ENCODE data around the gene FECH. TPM values are rescaled to one million over a fixed set of nuclear protein-coding genes. Genes with fewer than 3 reads are reported as not detected.

The FECH gene
- total RNA-seq, 1 experiment from 2014 or later = 17.1 TPM

DNA sequence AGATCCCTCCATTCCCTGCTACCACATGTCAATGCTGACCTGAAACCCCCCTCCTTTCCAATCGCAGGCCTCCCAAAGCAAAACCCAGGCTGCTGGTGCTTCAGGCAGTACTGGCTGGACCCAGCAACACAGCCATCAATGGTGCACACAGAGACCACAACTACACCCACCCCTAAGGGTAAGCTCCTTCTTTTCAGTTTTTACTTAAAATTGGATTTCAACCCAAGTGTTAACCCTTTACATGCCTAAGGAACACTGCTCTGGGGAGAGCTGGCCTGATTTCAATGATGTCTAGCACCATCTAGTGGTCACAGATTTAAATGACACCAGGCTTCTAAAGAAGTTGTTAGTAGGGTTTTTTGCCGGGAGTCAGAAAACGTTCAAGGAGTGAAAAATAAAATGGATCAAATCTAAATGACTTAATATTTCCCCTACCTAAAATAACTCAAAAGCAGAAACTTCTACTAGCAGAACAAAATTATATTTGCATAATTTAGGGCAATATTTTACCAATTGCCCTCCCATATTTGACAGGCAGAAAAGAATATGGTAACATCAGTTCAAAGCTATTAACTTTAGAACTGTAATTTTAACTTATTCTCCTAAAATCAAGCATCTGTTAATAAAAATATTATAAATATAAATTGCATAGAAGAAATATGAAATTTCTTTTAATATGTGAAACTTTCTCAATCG lies 24.6 kb downstream of the FECH start:
- no TSS peak for BruUV-seq (replicated peaks)
- no peaks in the 10 kb centered on the region for H3K36me3 ChIP-seq (ENCODE audit: control insufficient read depth, insufficient read depth, low read length)
- TF ChIP-seq, protein P1, sequence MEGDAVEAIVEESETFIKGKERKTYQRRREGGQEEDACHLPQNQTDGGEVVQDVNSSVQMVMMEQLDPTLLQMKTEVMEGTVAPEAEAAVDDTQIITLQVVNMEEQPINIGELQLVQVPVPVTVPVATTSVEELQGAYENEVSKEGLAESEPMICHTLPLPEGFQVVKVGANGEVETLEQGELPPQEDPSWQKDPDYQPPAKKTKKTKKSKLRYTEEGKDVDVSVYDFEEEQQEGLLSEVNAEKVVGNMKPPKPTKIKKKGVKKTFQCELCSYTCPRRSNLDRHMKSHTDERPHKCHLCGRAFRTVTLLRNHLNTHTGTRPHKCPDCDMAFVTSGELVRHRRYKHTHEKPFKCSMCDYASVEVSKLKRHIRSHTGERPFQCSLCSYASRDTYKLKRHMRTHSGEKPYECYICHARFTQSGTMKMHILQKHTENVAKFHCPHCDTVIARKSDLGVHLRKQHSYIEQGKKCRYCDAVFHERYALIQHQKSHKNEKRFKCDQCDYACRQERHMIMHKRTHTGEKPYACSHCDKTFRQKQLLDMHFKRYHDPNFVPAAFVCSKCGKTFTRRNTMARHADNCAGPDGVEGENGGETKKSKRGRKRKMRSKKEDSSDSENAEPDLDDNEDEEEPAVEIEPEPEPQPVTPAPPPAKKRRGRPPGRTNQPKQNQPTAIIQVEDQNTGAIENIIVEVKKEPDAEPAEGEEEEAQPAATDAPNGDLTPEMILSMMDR (IDR thresholded peaks at IDR 0.05; ENCODE audit: insufficient read depth in 1 of 2, low read depth in 1 of 2, low read length in 1 of 2, severe bottlenecking in 1 of 2, unreplicated experiment in 1 of 2) = peak; percentile 38 to 53
- H3K9me3 ChIP-seq = no peaks in the 10 kb centered on the region
- ChIA-PET POLR2A (no interaction called here), CTCF (interaction anchor here (0.6 kb wide), 1 partner anchor 143 kb away, joined by 3 read pairs; no protein-coding TSS in a partner anchor)
- no peaks in the 10 kb centered on the region for H3K4me1 Mint-ChIP-seq (ENCODE audit: low read depth, unreplicated experiment)
- no peaks in the 10 kb centered on the region for H3K27me3 ChIP-seq (replicated peaks; ENCODE audit: control insufficient read depth, insufficient read depth, low read length)
- peak in 1 of 2 experiments; percentile 29 for DNase-seq
- no peak overlapping the region for H3K4me3 Mint-ChIP-seq (ENCODE audit: unreplicated experiment)
- intact Hi-C loops (cut with micrococcal nuclease; ENCODE audit: unreplicated experiment) = loop anchor here (5.0 kb wide), 1 partner anchor 125 kb away; the partner anchor contains the start of gene ONECUT2
- H3K27ac Mint-ChIP-seq (ENCODE audit: unreplicated experiment) = no peak overlapping the region
- no peaks in the 10 kb centered on the region for H3K27me3 Mint-ChIP-seq (ENCODE audit: insufficient read depth, unreplicated experiment)
- H3K36me3 Mint-ChIP-seq (ENCODE audit: insufficient read depth, unreplicated experiment) = peaks cover 7% of the 10 kb centered on the region
- no peaks in the 10 kb centered on the region for H3K9me3 Mint-ChIP-seq (ENCODE audit: unreplicated experiment)
- no peaks in the 10 kb centered on the region for H3K4me1 ChIP-seq
- no peak overlapping the region for H3K4me3 ChIP-seq (ENCODE audit: low read depth, low read length)

DNA sequence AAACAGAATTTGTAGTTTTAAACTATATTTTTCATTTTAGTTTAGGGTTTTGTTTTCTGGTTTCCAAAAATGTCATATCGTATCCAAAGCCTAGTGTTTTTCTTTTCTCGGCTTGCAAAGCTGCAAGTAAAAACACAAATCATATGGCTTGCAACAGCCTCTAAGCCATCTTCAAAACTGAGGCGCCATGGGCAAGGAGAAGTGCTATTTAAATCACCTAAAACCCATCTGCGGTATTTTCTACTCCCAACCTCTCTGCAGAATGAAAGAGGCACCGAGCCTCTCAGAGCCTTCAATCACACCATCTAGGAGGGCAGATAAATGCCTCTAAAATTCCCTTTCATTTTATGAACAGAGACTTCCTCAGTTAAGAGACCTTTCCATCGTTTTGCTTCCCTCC lies 25.2 kb downstream of the FECH start:
- H3K4me3 ChIP-seq (ENCODE audit: low read depth, low read length) = no peak overlapping the region
- TF ChIP-seq, protein P1 (IDR thresholded peaks at IDR 0.05; ENCODE audit: insufficient read depth in 1 of 2, low read depth in 1 of 2, low read length in 1 of 2, severe bottlenecking in 1 of 2, unreplicated experiment in 1 of 2) = no peak
- no peak overlapping the region for H3K27ac Mint-ChIP-seq (ENCODE audit: unreplicated experiment)
- no TSS peak for BruUV-seq (replicated peaks)
- no peak overlapping the region for H3K4me3 Mint-ChIP-seq (ENCODE audit: unreplicated experiment)
- no peaks in the 10 kb centered on the region for H3K27me3 Mint-ChIP-seq (ENCODE audit: insufficient read depth, unreplicated experiment)
- ChIA-PET CTCF (interaction anchor here (0.6 kb wide), 1 partner anchor 143 kb away, joined by 3 read pairs; no protein-coding TSS in a partner anchor), POLR2A (no interaction called here)
- no peaks in the 10 kb centered on the region for H3K36me3 ChIP-seq (ENCODE audit: control insufficient read depth, insufficient read depth, low read length)
- no peaks in the 10 kb centered on the region for H3K27me3 ChIP-seq (replicated peaks; ENCODE audit: control insufficient read depth, insufficient read depth, low read length)
- no peaks in the 10 kb centered on the region for H3K4me1 Mint-ChIP-seq (ENCODE audit: low read depth, unreplicated experiment)
- no peaks in the 10 kb centered on the region for H3K9me3 Mint-ChIP-seq (ENCODE audit: unreplicated experiment)
- H3K36me3 Mint-ChIP-seq (ENCODE audit: insufficient read depth, unreplicated experiment) = peaks cover 7% of the 10 kb centered on the region
- intact Hi-C loops (cut with micrococcal nuclease; ENCODE audit: unreplicated experiment) = loop anchor here (5.0 kb wide), 1 partner anchor 124 kb away; the partner anchor contains the start of gene ONECUT2
- H3K4me1 ChIP-seq = no peaks in the 10 kb centered on the region
- no peaks in the 10 kb centered on the region for H3K9me3 ChIP-seq
- DNase-seq = no peak

DNA sequence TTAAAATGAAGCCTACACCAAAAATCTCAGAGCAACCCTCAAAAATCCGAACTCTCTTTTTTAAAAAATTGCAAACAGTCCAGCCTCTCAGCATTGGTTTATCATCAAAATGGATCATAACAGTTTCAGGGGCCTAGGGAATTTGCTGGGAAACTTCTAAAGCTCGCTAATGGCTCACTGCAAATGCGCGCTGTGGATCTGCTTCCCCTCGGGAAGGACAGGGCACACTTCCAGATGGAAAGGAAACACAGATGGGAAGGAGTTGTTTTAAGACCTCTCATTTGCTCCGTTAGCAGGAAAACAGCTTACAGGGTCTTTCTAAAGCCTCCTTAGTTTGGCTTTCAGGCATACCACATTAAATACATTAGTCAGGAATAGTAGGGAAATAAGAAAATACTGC lies 27.2 kb downstream of the FECH start:
- H3K27ac Mint-ChIP-seq (ENCODE audit: unreplicated experiment) = no peak overlapping the region
- no TSS peak for BruUV-seq (replicated peaks)

More for the DNA sequence above, 27.2 kb downstream of the FECH start:
- intact Hi-C loops (cut with micrococcal nuclease; ENCODE audit: unreplicated experiment) = no loop called here
- ChIA-PET CTCF (interaction anchor here (1.1 kb wide), 1 partner anchor 121 kb away, joined by 3 read pairs; no protein-coding TSS in a partner anchor), POLR2A (no interaction called here)
- Histone ChIP-seq H3K4me1 (no peaks in the 10 kb centered on the region), H3K36me3 (ENCODE audit: control insufficient read depth, insufficient read depth, low read length) (no peaks in the 10 kb centered on the region), H3K4me3 (ENCODE audit: low read depth, low read length) (no peak overlapping the region), H3K9me3 (no peaks in the 10 kb centered on the region), H3K27me3 (replicated peaks; ENCODE audit: control insufficient read depth, insufficient read depth, low read length) (no peaks in the 10 kb centered on the region)
- Mint-ChIP-seq H3K36me3 (ENCODE audit: insufficient read depth, unreplicated experiment) (peaks cover 7% of the 10 kb centered on the region), H3K4me1 (ENCODE audit: low read depth, unreplicated experiment) (no peaks in the 10 kb centered on the region), H3K4me3 (ENCODE audit: unreplicated experiment) (no peak overlapping the region), H3K27me3 (ENCODE audit: insufficient read depth, unreplicated experiment) (no peaks in the 10 kb centered on the region), H3K9me3 (ENCODE audit: unreplicated experiment) (no peaks in the 10 kb centered on the region)
- no peak for DNase-seq
- TF ChIP-seq, protein P1 (IDR thresholded peaks at IDR 0.05; ENCODE audit: insufficient read depth in 1 of 2, low read depth in 1 of 2, low read length in 1 of 2, severe bottlenecking in 1 of 2, unreplicated experiment in 1 of 2) = no peak

Data from Caco-2 (cell line).